HL-60 (cell line): ENCODE results near the gene NEB.
"Not testable (repeated sequence)": the region's sequence is repeated elsewhere in the genome, so short reads cannot be mapped to it uniquely, and the experiment has no call there.

Experiments used
- DNase-seq, 2 experiments: peaks; one replicate each; pipeline ENCODE4 v3.0.0-alpha.2; 2010 to 2020; ENCODE audit warnings: low read depth in 1 of 2, low spot score in 1 of 2
- H3K27ac ChIP-seq: fragments of 250-450 bp; sonication (Bioruptor Pico); replicated peaks from 2 replicates; pipeline ENCODE4 v1.5.1; 2020; ENCODE audit warnings: mild to moderate bottlenecking, moderate library complexity
- H3K27me3 ChIP-seq: fragments of 250-450 bp; sonication (Bioruptor Pico); 2 replicates; pipeline ENCODE4 v1.5.1; 2021; ENCODE audit warnings: mild to moderate bottlenecking, moderate library complexity; ENCODE audit not compliant: insufficient read depth, poor library complexity, severe bottlenecking
- H3K4me3 ChIP-seq: replicated peaks from 2 replicates; pipeline ENCODE4 v1.5.1; 2011; ENCODE audit warnings: mild to moderate bottlenecking, control low read depth, low read length; ENCODE audit not compliant: insufficient read depth
- GABPA ChIP-seq: IDR thresholded peaks from 2 replicates; pipeline ENCODE4 v1.6.1; 2012; ENCODE audit warnings: low read depth
- POLR2AphosphoS5 ChIP-seq: IDR thresholded peaks from 2 replicates; pipeline ENCODE4 v1.6.1; 2012; ENCODE audit warnings: low read depth
- REST ChIP-seq: IDR thresholded peaks from 2 replicates; pipeline ENCODE4 v1.6.1; 2012; ENCODE audit warnings: low read depth; ENCODE audit not compliant: insufficient replicate concordance
- SPI1 ChIP-seq: IDR thresholded peaks from 2 replicates; pipeline ENCODE4 v1.6.1; 2012; ENCODE audit warnings: low read depth, mild to moderate bottlenecking, borderline replicate concordance
- TF ChIP-seq, protein P1 (sequence below): IDR thresholded peaks from one replicate; pipeline ENCODE4 v1.5.1; 2011; ENCODE audit warnings: low read length, control low read depth, inconsistent platforms; ENCODE audit not compliant: insufficient read depth

Gene NEB

DNA sequence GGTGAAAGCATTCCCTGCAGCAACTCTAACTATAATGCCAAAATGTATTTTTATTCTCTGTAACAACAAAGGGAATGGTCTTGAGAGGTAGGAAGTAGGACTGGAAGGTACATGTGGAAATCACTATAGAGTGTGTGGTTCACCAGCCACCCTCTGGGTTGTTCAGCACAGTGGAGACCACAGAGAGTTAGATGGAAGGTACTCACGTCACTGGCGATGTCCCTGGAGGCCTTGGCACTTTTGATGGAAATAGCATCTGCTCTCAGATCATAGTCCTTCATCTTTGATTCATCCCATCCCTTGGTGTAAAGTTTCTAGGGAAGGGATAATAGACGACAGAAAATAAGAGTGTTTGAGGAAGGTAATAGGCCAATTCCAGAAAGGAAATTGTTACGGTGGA lies 124.0 kb downstream of the NEB start:
- TF ChIP-seq SPI1, result no peak
- Histone ChIP-seq H3K4me3 (no peak overlapping the region), H3K27me3 (no peaks in the 10 kb centered on the region), H3K27ac (no peak overlapping the region)
- no peak for DNase-seq

DNA sequence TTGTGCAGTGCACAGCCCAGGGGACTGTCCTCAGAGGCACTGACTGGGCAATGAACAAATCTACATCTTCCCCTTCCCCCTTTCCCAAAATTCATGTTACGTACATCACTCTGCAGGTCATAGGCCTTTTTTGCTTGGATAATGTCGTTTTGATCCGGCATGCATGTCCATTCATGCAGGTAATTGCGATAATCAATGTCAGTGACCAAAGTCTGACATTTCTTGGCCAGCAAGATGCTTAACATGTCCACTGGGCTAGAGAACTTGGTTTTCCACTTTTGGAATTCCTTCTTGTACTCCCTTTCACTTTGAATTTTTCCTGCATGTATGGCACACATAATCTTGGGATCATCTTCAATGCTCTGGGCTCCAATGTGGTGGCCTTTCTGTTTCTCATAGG lies 124.6 kb downstream of the NEB start:
- Histone ChIP-seq H3K27me3 (no peaks in the 10 kb centered on the region), H3K27ac (no peak overlapping the region), H3K4me3 (no peak overlapping the region)
- DNase-seq, result no peak
- TF ChIP-seq, protein P1, sequence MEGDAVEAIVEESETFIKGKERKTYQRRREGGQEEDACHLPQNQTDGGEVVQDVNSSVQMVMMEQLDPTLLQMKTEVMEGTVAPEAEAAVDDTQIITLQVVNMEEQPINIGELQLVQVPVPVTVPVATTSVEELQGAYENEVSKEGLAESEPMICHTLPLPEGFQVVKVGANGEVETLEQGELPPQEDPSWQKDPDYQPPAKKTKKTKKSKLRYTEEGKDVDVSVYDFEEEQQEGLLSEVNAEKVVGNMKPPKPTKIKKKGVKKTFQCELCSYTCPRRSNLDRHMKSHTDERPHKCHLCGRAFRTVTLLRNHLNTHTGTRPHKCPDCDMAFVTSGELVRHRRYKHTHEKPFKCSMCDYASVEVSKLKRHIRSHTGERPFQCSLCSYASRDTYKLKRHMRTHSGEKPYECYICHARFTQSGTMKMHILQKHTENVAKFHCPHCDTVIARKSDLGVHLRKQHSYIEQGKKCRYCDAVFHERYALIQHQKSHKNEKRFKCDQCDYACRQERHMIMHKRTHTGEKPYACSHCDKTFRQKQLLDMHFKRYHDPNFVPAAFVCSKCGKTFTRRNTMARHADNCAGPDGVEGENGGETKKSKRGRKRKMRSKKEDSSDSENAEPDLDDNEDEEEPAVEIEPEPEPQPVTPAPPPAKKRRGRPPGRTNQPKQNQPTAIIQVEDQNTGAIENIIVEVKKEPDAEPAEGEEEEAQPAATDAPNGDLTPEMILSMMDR, result no peak
- TF ChIP-seq POLR2AphosphoS5 (no peak), REST (no peak), SPI1 (no peak), GABPA (no peak)

DNA sequence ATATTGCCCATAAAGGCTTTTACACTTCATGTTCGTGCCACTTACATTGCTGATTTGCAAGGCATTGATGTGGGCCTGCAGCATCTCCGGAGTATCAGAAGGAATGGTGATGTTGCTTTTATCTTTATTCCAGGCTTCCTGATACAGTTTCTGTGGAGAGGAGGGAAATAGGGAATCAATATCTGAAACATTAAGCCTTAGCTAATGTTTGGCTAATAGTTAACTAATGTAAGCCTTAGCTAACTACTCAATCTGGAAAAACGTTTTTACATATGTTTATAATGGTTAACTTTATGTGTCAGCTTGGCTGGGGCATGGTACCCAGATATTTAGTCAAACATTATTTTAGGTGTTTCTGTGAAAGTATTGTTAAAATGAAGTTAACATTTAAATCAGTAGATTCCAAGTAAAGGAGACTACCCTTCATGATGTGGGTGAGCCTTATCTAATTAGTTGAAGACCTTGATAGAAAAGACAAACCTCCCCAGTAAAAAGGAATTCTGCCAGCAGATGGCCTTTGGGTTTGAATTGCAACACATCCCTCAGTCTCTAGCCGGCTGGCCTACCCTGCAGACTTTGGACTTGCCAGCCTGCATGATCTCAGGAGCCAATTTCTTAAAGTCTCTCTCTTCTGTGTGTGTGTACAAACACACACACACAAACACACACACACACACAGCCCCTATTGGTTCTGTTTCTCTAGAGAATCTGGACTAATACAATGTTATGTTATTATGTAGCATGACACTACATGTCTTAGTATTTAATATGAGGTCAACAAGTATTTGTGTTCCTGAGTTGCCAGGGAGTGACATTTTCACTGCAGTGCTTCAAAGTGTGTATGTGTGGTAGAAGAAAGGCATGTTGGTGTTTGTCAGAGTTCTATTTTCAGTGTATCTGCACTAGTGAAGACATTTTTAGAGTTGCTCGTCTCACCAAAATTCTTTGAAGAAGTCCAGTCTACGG lies 126.5 kb downstream of the NEB start:
- H3K4me3 ChIP-seq, H3K27ac ChIP-seq, H3K27me3 ChIP-seq, DNase-seq: not testable (repeated sequence)

GRCh38 chr2:151603530-151603929 lies 130.7 kb downstream of the NEB start:
- DNase-seq, H3K27me3 ChIP-seq, H3K27ac ChIP-seq, H3K4me3 ChIP-seq: not testable (repeated sequence)

- H3K27me3 ChIP-seq, H3K27ac ChIP-seq, H3K4me3 ChIP-seq, DNase-seq: not testable (repeated sequence)
Measured at GRCh38 chr2:151602402-151602801, 131.9 kb downstream of the NEB start.

GRCh38 chr2:151601803-151602202 lies 132.5 kb downstream of the NEB start:
- DNase-seq, H3K27ac ChIP-seq, H3K4me3 ChIP-seq, H3K27me3 ChIP-seq: not testable (repeated sequence)

DNA sequence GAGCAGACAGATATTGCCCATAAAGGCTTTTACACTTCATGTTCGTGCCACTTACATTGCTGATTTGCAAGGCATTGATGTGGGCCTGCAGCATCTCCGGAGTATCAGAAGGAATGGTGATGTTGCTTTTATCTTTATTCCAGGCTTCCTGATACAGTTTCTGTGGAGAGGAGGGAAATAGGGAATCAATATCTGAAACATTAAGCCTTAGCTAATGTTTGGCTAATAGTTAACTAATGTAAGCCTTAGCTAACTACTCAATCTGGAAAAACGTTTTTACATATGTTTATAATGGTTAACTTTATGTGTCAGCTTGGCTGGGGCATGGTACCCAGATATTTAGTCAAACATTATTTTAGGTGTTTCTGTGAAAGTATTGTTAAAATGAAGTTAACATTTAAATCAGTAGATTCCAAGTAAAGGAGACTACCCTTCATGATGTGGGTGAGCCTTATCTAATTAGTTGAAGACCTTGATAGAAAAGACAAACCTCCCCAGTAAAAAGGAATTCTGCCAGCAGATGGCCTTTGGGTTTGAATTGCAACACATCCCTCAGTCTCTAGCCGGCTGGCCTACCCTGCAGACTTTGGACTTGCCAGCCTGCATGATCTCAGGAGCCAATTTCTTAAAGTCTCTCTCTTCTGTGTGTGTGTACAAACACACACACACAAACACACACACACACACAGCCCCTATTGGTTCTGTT lies 137.2 kb downstream of the NEB start:
- not testable (repeated sequence) for H3K4me3 ChIP-seq, H3K27ac ChIP-seq, DNase-seq, H3K27me3 ChIP-seq

- not testable (repeated sequence) for H3K27me3 ChIP-seq, H3K27ac ChIP-seq, DNase-seq
Measured at GRCh38 chr2:151591908-151592255, 142.4 kb downstream of the NEB start.

DNA sequence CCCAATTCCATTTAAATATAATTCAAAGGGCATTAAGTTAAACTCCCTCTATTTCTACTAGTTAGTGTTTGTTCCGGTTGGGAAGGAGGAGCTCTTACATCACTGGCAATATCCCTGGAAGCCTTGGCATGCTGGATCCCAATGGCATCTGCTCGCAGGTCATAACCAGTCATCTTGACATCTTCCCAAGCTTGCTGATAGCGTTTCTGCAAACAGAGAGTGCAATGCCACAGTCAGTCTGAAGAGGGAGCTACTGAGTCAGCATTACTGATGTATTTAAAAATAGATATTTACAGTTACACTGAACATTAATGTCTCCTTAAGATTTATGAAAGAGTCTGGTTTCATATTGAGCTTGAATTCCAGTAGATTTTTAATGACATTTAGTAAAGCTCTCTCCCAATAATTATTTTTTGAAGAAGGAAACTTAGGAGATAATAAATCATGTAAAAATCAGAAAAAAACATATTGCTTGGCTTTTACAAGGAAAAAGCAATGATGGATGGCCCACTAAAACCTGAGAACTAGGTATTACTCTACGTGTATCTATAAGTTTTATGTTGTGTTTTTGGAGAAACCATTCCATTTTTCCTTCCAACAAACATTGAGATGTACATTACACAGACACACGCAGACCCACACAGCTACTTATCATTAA lies 142.9 kb downstream of the NEB start:
- DNase-seq, H3K27ac ChIP-seq, H3K4me3 ChIP-seq, H3K27me3 ChIP-seq: not testable (repeated sequence)

More at GRCh38 chr2:151591908-151592255, 142.4 kb downstream of the NEB start:
- not testable (repeated sequence) for H3K4me3 ChIP-seq

- DNase-seq, H3K27me3 ChIP-seq, H3K4me3 ChIP-seq, H3K27ac ChIP-seq: not testable (repeated sequence)
Measured at GRCh38 chr2:151581300-151581699, 153.0 kb downstream of the NEB start.

DNA sequence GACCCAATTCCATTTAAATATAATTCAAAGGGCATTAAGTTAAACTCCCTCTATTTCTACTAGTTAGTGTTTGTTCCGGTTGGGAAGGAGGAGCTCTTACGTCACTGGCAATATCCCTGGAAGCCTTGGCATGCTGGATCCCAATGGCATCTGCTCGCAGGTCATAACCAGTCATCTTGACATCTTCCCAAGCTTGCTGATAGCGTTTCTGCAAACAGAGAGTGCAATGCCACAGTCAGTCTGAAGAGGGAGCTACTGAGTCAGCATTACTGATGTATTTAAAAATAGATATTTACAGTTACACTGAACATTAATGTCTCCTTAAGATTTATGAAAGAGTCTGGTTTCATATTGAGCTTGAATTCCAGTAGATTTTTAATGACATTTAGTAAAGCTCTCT lies 153.6 kb downstream of the NEB start:
- not testable (repeated sequence) for DNase-seq, H3K27me3 ChIP-seq, H3K27ac ChIP-seq, H3K4me3 ChIP-seq
